ENCODE measurements around the gene SWSAP1. TPM values are rescaled to one million over a fixed set of nuclear protein-coding genes. Genes with fewer than 3 reads are reported as not detected.

SWSAP1 gene
- total RNA-seq, 2 donors from 2014 or later = 3.0 to 4.6 TPM

DNA sequence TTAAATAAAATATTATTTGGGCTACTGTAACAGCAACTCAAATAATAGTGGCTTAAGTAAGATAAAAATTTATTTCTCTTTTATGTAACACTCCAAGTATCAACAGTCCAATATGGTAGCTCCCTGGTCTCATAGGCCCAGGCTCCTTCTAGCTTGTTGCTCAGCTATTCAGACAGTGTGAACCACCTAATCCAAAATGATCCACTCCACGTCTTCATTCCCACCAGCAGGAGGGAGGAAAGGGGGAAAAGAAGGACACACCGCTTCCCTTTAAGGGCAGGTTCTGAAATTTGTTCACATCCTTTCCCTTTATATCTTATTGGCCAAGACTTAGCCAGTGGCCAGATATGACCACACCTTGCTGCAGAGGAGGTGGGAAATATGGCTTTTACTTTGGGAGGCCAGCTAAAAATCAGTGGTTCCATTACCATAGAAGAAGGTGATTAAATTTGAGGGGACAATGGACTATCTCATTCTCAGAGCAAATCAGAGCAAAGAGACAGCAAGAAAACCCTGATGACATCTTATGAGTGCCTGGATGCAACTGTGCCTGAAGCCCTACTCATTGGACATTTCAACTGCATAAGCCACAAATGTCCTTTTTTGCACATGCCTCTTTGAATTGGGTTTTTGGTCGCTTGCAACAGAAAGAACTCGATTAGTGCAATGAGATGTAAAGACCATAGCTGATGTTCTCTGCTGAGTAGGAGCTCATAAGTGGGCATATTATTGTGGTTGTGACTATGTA is 16.6 kb downstream of the SWSAP1 start:
- no peaks in the 10 kb centered on the region for H3K4me1 ChIP-seq
- no peak overlapping the region for H3K9ac ChIP-seq (ENCODE audit: low read depth in 2 of 2, low read length in 2 of 2)

GRCh38 chr19:11397089-11397610 is 22.7 kb downstream of the SWSAP1 start:
- Histone ChIP-seq H3K27ac (no peak overlapping the region), H3K9me3 (no peaks in the 10 kb centered on the region), H3K4me3 (no peak overlapping the region), H3K27me3 (no peaks in the 10 kb centered on the region), H3K36me3 (no peaks in the 10 kb centered on the region), H3K4me1 (no peaks in the 10 kb centered on the region), H3K9ac (ENCODE audit: low read depth in 2 of 2, low read length in 2 of 2) (no peak overlapping the region)
- TF ChIP-seq CTCF (IDR thresholded peaks at IDR 0.05) = no peak
- no peak for DNase-seq
- intact Hi-C loops (cut with DNase I) = no loop called here

More for the DNA sequence above, 16.6 kb downstream of the SWSAP1 start:
- intact Hi-C loops (cut with DNase I) = no loop called here
- H3K9me3 ChIP-seq = no peaks in the 10 kb centered on the region
- no peaks in the 10 kb centered on the region for H3K27me3 ChIP-seq
- no peak for DNase-seq
- no peak overlapping the region for H3K4me3 ChIP-seq
- no peaks in the 10 kb centered on the region for H3K36me3 ChIP-seq
- TF ChIP-seq CTCF (IDR thresholded peaks at IDR 0.05) = no peak
- H3K27ac ChIP-seq = no peak overlapping the region

GRCh38 chr19:11399667-11400066 is 25.2 kb downstream of the SWSAP1 start:
- no peaks in the 10 kb centered on the region for H3K9me3 ChIP-seq
- DNase-seq = no peak
- TF ChIP-seq CTCF (IDR thresholded peaks at IDR 0.05) = no peak
- no peak overlapping the region for H3K27ac ChIP-seq
- no peaks in the 10 kb centered on the region for H3K4me1 ChIP-seq
- no peaks in the 10 kb centered on the region for H3K27me3 ChIP-seq
- intact Hi-C loops (cut with DNase I) = no loop called here
- H3K4me3 ChIP-seq = no peak overlapping the region
- no peak overlapping the region for H3K9ac ChIP-seq (ENCODE audit: low read depth in 2 of 2, low read length in 2 of 2)
- H3K36me3 ChIP-seq = no peaks in the 10 kb centered on the region

DNA sequence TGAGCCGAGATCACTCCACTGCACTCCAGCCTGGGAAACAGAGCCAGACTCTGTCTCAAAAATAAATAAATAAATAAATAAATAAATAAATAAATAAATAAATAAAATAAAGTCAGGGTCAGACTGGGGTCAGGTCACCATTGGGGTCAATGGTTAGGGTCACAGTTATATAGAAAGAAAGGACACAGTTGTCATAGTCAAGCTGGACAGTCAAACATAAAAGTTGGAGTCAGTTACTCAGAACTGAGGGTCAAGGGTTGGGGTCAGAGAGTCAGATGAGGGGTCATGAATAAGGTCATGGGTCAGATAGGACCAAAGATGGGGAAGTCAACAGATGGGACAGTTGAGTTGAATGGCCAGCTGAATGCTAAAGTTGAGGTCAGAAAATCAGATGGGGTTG is 26.3 kb downstream of the SWSAP1 start:
- H3K36me3 ChIP-seq = no peaks in the 10 kb centered on the region
- no peak overlapping the region for H3K9ac ChIP-seq (ENCODE audit: low read depth in 2 of 2, low read length in 2 of 2)
- DNase-seq = no peak
- TF ChIP-seq CTCF (IDR thresholded peaks at IDR 0.05) = no peak
- H3K27ac ChIP-seq = no peak overlapping the region
- no peak overlapping the region for H3K4me3 ChIP-seq
- intact Hi-C loops (cut with DNase I) = no loop called here
- H3K4me1 ChIP-seq = no peaks in the 10 kb centered on the region
- no peaks in the 10 kb centered on the region for H3K9me3 ChIP-seq
- H3K27me3 ChIP-seq = no peaks in the 10 kb centered on the region

DNA sequence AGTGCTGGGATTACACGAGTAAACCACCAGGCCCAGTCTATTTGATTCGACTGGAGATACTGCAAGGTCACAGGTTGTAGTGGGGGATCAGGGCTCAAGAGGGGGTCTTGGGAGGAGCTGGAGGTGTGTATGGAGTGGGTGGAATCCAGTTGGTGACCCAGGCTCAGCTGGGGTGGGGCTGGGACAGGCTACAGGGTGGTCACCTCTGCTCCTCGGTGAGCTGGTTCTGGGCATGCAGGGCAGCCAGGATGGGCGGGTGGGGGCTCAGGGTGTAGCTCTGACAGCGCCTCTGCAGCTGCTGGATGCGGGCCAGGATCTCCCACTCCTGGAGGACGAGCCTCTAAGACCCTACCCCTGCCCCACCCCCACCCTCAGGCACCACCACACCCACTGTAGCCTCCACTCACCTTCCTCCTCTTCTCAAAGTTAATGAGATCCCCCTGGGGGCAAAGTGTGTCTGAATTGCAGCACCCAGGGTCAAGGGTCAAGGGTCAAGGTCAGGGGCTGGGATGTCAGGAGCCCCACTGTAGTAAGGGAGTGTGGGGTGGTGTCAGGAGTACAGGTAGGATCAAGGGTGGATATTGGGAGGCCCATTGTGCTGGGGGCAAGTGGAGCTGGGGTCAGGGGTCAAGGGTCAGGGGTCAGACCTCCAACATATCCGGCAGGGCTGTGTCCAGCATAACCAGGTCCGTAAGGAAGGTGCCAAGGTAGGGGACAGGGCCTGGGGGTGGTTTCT is 27.5 kb downstream of the SWSAP1 start:
- DNase-seq = no peak
- Histone ChIP-seq H3K27ac (no peak overlapping the region), H3K4me1 (no peaks in the 10 kb centered on the region), H3K4me3 (no peak overlapping the region), H3K9me3 (no peaks in the 10 kb centered on the region), H3K36me3 (no peaks in the 10 kb centered on the region), H3K9ac (ENCODE audit: low read depth in 2 of 2, low read length in 2 of 2) (no peak overlapping the region), H3K27me3 (no peaks in the 10 kb centered on the region)
- intact Hi-C loops (cut with DNase I) = no loop called here
- TF ChIP-seq CTCF (IDR thresholded peaks at IDR 0.05) = no peak
